Measurements from ENCODE around the gene IL1RAPL1.
"Not testable (repeated sequence)": the region's sequence is repeated elsewhere in the genome, so short reads cannot be mapped to it uniquely, and the experiment has no call there.

IL1RAPL1 gene

DNA sequence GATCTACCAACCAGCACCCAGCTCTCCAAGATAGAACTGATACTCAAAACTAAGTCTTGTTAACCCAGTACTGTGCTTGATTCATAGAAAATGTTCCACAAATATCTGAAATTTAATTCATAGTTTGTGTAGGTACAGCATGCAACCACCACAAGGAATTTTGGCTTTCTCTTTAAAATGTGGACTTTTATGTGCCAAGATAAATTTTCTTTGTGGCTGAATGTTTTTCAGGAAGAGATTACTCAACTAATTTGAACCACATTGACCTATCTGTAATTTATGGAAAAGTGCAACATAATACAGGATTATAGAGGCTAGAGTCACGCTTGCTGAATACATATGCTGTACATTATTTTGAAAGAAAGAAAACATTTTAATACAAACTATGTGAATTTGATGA lies 730.8 kb downstream of the IL1RAPL1 start:
- Histone ChIP-seq H3K4me1 (no peaks in the 10 kb centered on the region), H3K4me3 (ENCODE audit: low read depth, low read length) (no peak overlapping the region), H3K36me3 (no peaks in the 10 kb centered on the region), H3K27me3 (no peaks in the 10 kb centered on the region), H3K9me3 (no peaks in the 10 kb centered on the region)
- TF ChIP-seq, protein P1, sequence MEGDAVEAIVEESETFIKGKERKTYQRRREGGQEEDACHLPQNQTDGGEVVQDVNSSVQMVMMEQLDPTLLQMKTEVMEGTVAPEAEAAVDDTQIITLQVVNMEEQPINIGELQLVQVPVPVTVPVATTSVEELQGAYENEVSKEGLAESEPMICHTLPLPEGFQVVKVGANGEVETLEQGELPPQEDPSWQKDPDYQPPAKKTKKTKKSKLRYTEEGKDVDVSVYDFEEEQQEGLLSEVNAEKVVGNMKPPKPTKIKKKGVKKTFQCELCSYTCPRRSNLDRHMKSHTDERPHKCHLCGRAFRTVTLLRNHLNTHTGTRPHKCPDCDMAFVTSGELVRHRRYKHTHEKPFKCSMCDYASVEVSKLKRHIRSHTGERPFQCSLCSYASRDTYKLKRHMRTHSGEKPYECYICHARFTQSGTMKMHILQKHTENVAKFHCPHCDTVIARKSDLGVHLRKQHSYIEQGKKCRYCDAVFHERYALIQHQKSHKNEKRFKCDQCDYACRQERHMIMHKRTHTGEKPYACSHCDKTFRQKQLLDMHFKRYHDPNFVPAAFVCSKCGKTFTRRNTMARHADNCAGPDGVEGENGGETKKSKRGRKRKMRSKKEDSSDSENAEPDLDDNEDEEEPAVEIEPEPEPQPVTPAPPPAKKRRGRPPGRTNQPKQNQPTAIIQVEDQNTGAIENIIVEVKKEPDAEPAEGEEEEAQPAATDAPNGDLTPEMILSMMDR (IDR thresholded peaks at IDR 0.05; ENCODE audit: low read depth, low read length) = no peak
- no peak for DNase-seq

DNA sequence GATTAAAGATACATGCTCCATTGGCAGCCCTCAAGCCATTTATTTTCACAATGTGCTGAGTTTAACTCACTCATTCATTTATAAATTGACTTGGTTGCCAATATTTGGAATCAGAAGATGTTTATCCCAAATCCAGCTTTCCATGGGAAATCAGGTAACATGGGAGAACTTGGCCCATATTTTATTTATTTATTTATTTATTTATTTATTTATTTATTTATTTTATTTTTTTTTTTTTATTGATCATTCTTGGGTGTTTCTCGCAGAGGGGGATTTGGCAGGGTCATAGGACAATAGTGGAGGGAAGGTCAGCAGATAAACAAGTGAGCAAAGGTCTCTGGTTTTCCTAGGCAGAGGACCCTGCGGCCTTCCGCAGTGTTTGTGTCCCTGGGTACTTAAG lies 745.2 kb downstream of the IL1RAPL1 start:
- H3K4me3 ChIP-seq (ENCODE audit: low read depth, low read length); DNase-seq; H3K9me3 ChIP-seq; H3K36me3 ChIP-seq; H3K27me3 ChIP-seq; H3K4me1 ChIP-seq: not testable (repeated sequence)

DNA sequence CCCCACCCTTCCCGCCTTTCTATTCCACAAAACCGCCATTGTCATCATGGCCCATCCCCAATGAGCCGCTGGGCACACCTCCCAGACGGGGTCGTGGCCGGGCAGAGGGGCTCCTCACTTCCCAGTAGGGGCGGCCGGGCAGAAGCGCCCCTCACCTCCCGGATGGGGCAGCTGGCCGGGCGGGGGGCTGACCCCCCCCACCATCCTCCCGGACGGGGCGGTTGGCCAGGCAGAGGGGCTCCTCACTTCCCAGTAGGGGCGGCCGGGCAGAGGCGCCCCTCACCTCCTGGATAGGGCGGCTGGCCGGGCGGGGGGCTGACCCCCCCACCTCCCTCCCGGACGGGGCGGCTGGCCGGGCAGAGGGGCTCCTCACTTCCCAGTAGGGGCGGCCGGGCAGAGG lies 745.8 kb downstream of the IL1RAPL1 start:
- H3K27me3 ChIP-seq; H3K4me1 ChIP-seq; H3K36me3 ChIP-seq; H3K4me3 ChIP-seq (ENCODE audit: low read depth, low read length); H3K9me3 ChIP-seq; DNase-seq: not testable (repeated sequence)

DNA sequence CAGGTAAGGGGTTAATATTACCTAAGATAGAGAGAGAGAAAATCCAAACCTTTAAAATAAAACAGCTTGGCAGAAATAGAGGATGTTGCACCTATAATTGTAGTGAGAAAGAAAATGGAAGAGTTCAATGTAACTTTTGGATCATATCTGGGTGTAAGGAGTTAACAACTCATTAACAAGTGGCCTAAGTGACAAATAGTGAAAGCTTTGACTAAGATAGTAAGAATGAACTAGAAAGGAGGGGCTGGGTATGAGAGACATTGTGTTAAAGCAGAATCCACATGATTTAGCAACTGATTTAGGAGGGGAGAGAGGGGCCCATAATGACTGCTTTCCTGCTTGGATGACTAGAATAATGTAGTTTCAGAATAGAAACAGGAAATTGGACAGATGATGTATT lies 761.0 kb downstream of the IL1RAPL1 start:
- DNase-seq = no peak
- TF ChIP-seq, protein P1 (IDR thresholded peaks at IDR 0.05; ENCODE audit: low read depth, low read length) = no peak
- H3K9me3 ChIP-seq = no peaks in the 10 kb centered on the region
- H3K27me3 ChIP-seq = no peaks in the 10 kb centered on the region
- H3K36me3 ChIP-seq = no peaks in the 10 kb centered on the region
- no peak overlapping the region for H3K4me3 ChIP-seq (ENCODE audit: low read depth, low read length)
- H3K4me1 ChIP-seq = no peaks in the 10 kb centered on the region

DNA sequence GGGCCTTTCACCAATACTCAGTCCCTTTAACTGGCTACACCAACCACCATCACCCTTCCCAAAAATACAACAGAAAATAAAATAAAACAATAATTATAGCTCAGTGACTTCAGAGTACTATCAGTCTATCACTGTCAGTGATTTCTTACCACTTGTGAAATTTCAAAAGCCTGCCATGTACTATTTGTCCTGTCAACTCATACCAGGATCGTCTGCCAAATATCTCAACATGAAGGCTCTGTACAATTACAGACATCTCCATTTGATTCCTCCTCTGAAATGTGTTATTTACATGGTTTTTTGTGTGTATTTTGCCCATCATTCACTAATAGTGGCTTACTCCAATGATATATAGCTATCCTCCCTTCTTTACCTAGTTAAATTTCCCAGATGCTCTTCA lies 772.0 kb downstream of the IL1RAPL1 start:
- TF ChIP-seq, protein P1 (IDR thresholded peaks at IDR 0.05; ENCODE audit: low read depth, low read length) = no peak
- DNase-seq = no peak
- Histone ChIP-seq H3K4me3 (ENCODE audit: low read depth, low read length) (no peak overlapping the region), H3K9me3 (no peaks in the 10 kb centered on the region), H3K36me3 (no peaks in the 10 kb centered on the region), H3K27me3 (no peaks in the 10 kb centered on the region), H3K4me1 (no peaks in the 10 kb centered on the region)

DNA sequence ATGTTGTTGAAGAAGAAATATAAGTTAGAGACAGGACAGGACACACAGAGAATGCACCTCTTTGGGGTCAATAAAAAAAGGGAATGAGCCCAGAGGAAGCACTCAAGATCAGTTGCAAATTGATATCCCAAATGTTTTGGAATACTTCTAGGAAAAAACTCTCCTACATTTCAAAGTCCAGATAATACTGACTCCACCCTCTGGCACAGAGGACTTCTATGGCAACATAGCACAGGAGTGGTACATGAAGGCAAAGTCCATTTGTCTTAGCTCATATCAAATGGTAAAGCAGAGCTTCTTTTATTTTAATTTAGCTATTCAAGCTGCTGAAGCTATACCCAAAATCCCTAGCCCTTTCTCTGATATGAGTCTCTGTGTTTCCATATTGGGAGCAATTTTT lies 787.5 kb downstream of the IL1RAPL1 start:
- H3K4me1 ChIP-seq; H3K9me3 ChIP-seq; H3K36me3 ChIP-seq; H3K27me3 ChIP-seq; H3K4me3 ChIP-seq (ENCODE audit: low read depth, low read length); DNase-seq: not testable (repeated sequence)

DNA sequence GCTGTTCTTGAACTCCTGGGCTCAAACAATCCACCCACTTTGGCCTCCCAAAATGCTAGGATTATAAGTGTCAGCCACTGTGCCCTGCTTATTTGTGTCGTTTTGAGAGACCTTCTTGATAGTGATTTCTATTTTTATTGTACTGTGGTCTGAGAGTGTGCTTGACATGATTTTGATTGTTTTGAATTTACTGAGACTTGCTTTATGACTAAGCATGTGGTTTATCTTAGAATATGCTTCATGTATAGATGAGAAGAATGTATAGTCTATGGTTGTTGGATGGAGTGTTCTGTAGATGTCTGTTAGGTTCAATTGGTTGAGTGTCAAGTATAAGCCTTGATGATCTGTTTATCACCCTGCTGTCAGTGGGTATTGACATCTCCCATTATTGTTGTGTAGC lies 789.3 kb downstream of the IL1RAPL1 start:
- Histone ChIP-seq H3K9me3 (no peaks in the 10 kb centered on the region), H3K4me3 (ENCODE audit: low read depth, low read length) (no peak overlapping the region), H3K36me3 (no peaks in the 10 kb centered on the region), H3K4me1 (no peaks in the 10 kb centered on the region), H3K27me3 (no peaks in the 10 kb centered on the region)
- no peak for DNase-seq
- TF ChIP-seq, protein P1 (IDR thresholded peaks at IDR 0.05; ENCODE audit: low read depth, low read length) = no peak

DNA sequence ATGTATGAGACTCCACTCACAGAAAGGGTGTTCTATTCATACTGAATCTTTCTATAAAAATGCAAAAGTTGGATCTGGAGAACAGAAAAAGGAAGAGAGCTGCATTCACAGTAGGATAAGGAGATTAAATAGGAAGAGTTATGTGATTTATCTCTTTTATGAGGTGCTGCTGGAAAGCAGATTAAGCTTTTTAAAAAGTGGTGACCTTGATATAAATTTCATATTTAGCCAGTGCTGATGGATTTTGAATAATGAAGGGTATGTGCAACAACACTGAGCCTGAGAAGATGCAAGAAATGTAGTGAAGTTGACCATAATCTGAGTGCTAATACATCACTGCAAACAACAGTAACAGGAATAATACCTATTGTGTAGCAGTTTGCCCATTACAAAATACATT lies 795.6 kb downstream of the IL1RAPL1 start:
- TF ChIP-seq, protein P1 (IDR thresholded peaks at IDR 0.05; ENCODE audit: low read depth, low read length) = no peak
- no peaks in the 10 kb centered on the region for H3K9me3 ChIP-seq
- no peak overlapping the region for H3K4me3 ChIP-seq (ENCODE audit: low read depth, low read length)
- DNase-seq = no peak
- no peaks in the 10 kb centered on the region for H3K4me1 ChIP-seq
- no peaks in the 10 kb centered on the region for H3K36me3 ChIP-seq
- H3K27me3 ChIP-seq = no peaks in the 10 kb centered on the region
